ENCODE measurements around the gene CUX1. TPM values are rescaled to one million over a fixed set of nuclear protein-coding genes. Genes with fewer than 3 reads are reported as not detected.

CUX1 gene
- total RNA-seq, 1 experiment from 2014 or later, result 53.5 TPM

- no peak for DNase-seq
- H3K79me1 ChIP-seq (ENCODE audit: insufficient read depth, low read depth, low read length, poor library complexity, severe bottlenecking), result peaks cover 10% of the 10 kb centered on the region
- H3K23me2 ChIP-seq (ENCODE audit: insufficient read length, low read depth, low read length, poor library complexity, severe bottlenecking), result no peaks in the 10 kb centered on the region
- no peak overlapping the region for H3T11ph ChIP-seq (ENCODE audit: low read length)
- H3K9me3 Mint-ChIP-seq, result no peaks in the 10 kb centered on the region
- H2BK15ac ChIP-seq (ENCODE audit: low read depth, low read length), result no peak overlapping the region
- no peak overlapping the region for H3K56ac ChIP-seq (ENCODE audit: insufficient read length, low read depth, low read length)
- H4K20me1 ChIP-seq (ENCODE audit: control insufficient read depth, insufficient read depth, insufficient read length), result no peaks in the 10 kb centered on the region
- TF ChIP-seq, protein P1, sequence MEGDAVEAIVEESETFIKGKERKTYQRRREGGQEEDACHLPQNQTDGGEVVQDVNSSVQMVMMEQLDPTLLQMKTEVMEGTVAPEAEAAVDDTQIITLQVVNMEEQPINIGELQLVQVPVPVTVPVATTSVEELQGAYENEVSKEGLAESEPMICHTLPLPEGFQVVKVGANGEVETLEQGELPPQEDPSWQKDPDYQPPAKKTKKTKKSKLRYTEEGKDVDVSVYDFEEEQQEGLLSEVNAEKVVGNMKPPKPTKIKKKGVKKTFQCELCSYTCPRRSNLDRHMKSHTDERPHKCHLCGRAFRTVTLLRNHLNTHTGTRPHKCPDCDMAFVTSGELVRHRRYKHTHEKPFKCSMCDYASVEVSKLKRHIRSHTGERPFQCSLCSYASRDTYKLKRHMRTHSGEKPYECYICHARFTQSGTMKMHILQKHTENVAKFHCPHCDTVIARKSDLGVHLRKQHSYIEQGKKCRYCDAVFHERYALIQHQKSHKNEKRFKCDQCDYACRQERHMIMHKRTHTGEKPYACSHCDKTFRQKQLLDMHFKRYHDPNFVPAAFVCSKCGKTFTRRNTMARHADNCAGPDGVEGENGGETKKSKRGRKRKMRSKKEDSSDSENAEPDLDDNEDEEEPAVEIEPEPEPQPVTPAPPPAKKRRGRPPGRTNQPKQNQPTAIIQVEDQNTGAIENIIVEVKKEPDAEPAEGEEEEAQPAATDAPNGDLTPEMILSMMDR (conservative IDR thresholded peaks at IDR 0.05), result no peak
- no peak overlapping the region for H2BK12ac ChIP-seq (ENCODE audit: insufficient read length, low read depth, low read length)
- H3K4me1 Mint-ChIP-seq, result peaks cover 30 to 34% of the 10 kb centered on the region in 2 experiments
- H3K4me3 Mint-ChIP-seq, result no peak overlapping the region
- no peak overlapping the region for H4K5ac ChIP-seq (ENCODE audit: insufficient read length, low read depth, low read length)
- no peak overlapping the region for H3K4me2 ChIP-seq (ENCODE audit: insufficient read depth, insufficient read length, low read length)
- no peaks in the 10 kb centered on the region for H3K27me3 Mint-ChIP-seq (ENCODE audit: low read depth)
- H3K79me2 ChIP-seq (ENCODE audit: insufficient read depth, low read length), result peaks cover 28% of the 10 kb centered on the region; the same call in 1 of the 2 replicates
- H3K9me3 ChIP-seq (ENCODE audit: control insufficient read depth, low read depth, low read length), result no peaks in the 10 kb centered on the region
- H3K4me1 ChIP-seq (ENCODE audit: insufficient read depth, low read length), result no peaks in the 10 kb centered on the region
- H3K14ac ChIP-seq (ENCODE audit: insufficient read depth, low read length), result no peak overlapping the region
- no peak overlapping the region for H3K18ac ChIP-seq (ENCODE audit: insufficient read length, low read depth, low read length)
- no peak overlapping the region for H4K8ac ChIP-seq (replicated peaks; ENCODE audit: insufficient read length, low read depth, low read length)
- H3K27ac ChIP-seq (ENCODE audit: insufficient read length, low read depth, low read length), result no peak overlapping the region
- no peak overlapping the region for H2BK20ac ChIP-seq (ENCODE audit: low read depth, low read length, poor library complexity, severe bottlenecking)
- no peak overlapping the region for H2AFZ ChIP-seq (ENCODE audit: low read length)
- no peak overlapping the region for H3K27ac Mint-ChIP-seq
- no peak overlapping the region for H2BK120ac ChIP-seq (ENCODE audit: low read depth, low read length, poor library complexity, severe bottlenecking)
- no peak overlapping the region for H3K4ac ChIP-seq (ENCODE audit: low read depth, low read length)
- H3K27me3 ChIP-seq (ENCODE audit: insufficient read depth, low read length), result no peaks in the 10 kb centered on the region
- H3K9ac ChIP-seq (ENCODE audit: extremely low read depth, insufficient read length, low read length), result no peak overlapping the region
- H2BK5ac ChIP-seq (ENCODE audit: insufficient read length, low read length), result no peak overlapping the region
- H3K23ac ChIP-seq (ENCODE audit: insufficient read length, low read depth, low read length), result no peak overlapping the region
- WGBS (ENCODE audit: extremely low coverage, insufficient read length, low lambda C conversion rate), result no CpG with 5 or more reads among the region's 18 CpGs
- H2AK5ac ChIP-seq (ENCODE audit: insufficient read length, low read length), result no peak overlapping the region
- H3K36me3 Mint-ChIP-seq (ENCODE audit: insufficient read depth in 1 of 3, low read depth in 3 of 3), result peaks cover 0 to under 1% (median 0%) of the 10 kb centered on the region in 3 experiments; a peak in 1 of 7 replicates
- no peak overlapping the region for H4K91ac ChIP-seq (ENCODE audit: insufficient read length, low read depth, low read length)
Measured at GRCh38 chr7:101900103-101900502, 82.7 kb downstream of the CUX1 start.

Data from H9 (cell line).